ENCODE results near the gene ZNF853.
A peak's percentile ranks its signal among the peaks of the same experiment; 100 is the strongest.

The ZNF853 gene

GRCh38 chr7:6648066-6648814 lies 32.8 kb downstream of the ZNF853 start:
- H3K27ac ChIP-seq (ENCODE audit: low read depth, low read length), result no peak overlapping the region
- H3K36me3 ChIP-seq (ENCODE audit: control insufficient read depth, insufficient read depth, low read length), result peaks cover 43% of the 10 kb centered on the region
- no peaks in the 10 kb centered on the region; the same call in 1 of the 2 replicates for H3K27me3 ChIP-seq (ENCODE audit: control insufficient read depth, insufficient read depth, low read length)
- H3K4me3 ChIP-seq (ENCODE audit: low read depth, low read length), result no peak overlapping the region
- H3K9me3 ChIP-seq (ENCODE audit: control insufficient read depth, insufficient read depth, low read depth, low read length), result no peaks in the 10 kb centered on the region; the same call in 1 of the 2 replicates
- H3K4me1 ChIP-seq (ENCODE audit: control insufficient read depth, insufficient read depth, low read length), result no peaks in the 10 kb centered on the region
- H3K9ac ChIP-seq (ENCODE audit: low read length), result no peak overlapping the region

- Histone ChIP-seq H3K4me1 (ENCODE audit: control insufficient read depth, insufficient read depth, low read length) (no peaks in the 10 kb centered on the region), H3K27me3 (ENCODE audit: control insufficient read depth, insufficient read depth, low read length) (no peaks in the 10 kb centered on the region; the same call in 1 of the 2 replicates), H3K27ac (ENCODE audit: low read depth, low read length) (no peak overlapping the region), H3K9me3 (ENCODE audit: control insufficient read depth, insufficient read depth, low read depth, low read length) (no peaks in the 10 kb centered on the region; the same call in 1 of the 2 replicates), H3K9ac (ENCODE audit: low read length) (no peak overlapping the region), H3K4me3 (ENCODE audit: low read depth, low read length) (no peak overlapping the region), H3K36me3 (ENCODE audit: control insufficient read depth, insufficient read depth, low read length) (peaks cover 38% of the 10 kb centered on the region)
These were observed 33.4 kb downstream of the ZNF853 start for GRCh38 chr7:6648815-6649104.

GRCh38 chr7:6649241-6649961 lies 34.0 kb downstream of the ZNF853 start:
- Histone ChIP-seq H3K9me3 (ENCODE audit: control insufficient read depth, insufficient read depth, low read depth, low read length) (no peaks in the 10 kb centered on the region; the same call in 1 of the 2 replicates), H3K27ac (ENCODE audit: low read depth, low read length) (no peak overlapping the region), H3K36me3 (ENCODE audit: control insufficient read depth, insufficient read depth, low read length) (peaks cover 31% of the 10 kb centered on the region), H3K27me3 (ENCODE audit: control insufficient read depth, insufficient read depth, low read length) (peaks cover 6% of the 10 kb centered on the region; the same call in 1 of the 2 replicates), H3K4me3 (ENCODE audit: low read depth, low read length) (no peak overlapping the region), H3K9ac (ENCODE audit: low read length) (no peak overlapping the region), H3K4me1 (ENCODE audit: control insufficient read depth, insufficient read depth, low read length) (no peaks in the 10 kb centered on the region)

GRCh38 chr7:6650086-6650485 lies 34.7 kb downstream of the ZNF853 start:
- Histone ChIP-seq H3K4me3 (ENCODE audit: low read depth, low read length) (no peak overlapping the region), H3K27ac (ENCODE audit: low read depth, low read length) (no peak overlapping the region), H3K27me3 (ENCODE audit: control insufficient read depth, insufficient read depth, low read length) (peaks cover 12% of the 10 kb centered on the region; the same call in 1 of the 2 replicates), H3K9ac (ENCODE audit: low read length) (no peak overlapping the region), H3K9me3 (ENCODE audit: control insufficient read depth, insufficient read depth, low read depth, low read length) (no peaks in the 10 kb centered on the region; the same call in 1 of the 2 replicates), H3K36me3 (ENCODE audit: control insufficient read depth, insufficient read depth, low read length) (peaks cover 25% of the 10 kb centered on the region), H3K4me1 (ENCODE audit: control insufficient read depth, insufficient read depth, low read length) (no peaks in the 10 kb centered on the region)

GRCh38 chr7:6650521-6651011 lies 35.2 kb downstream of the ZNF853 start:
- Histone ChIP-seq H3K4me1 (ENCODE audit: control insufficient read depth, insufficient read depth, low read length) (no peaks in the 10 kb centered on the region), H3K4me3 (ENCODE audit: low read depth, low read length) (no peak overlapping the region), H3K27me3 (ENCODE audit: control insufficient read depth, insufficient read depth, low read length) (peaks cover 17% of the 10 kb centered on the region; the same call in 1 of the 2 replicates), H3K27ac (ENCODE audit: low read depth, low read length) (no peak overlapping the region), H3K36me3 (ENCODE audit: control insufficient read depth, insufficient read depth, low read length) (peaks cover 24% of the 10 kb centered on the region), H3K9ac (ENCODE audit: low read length) (no peak overlapping the region), H3K9me3 (ENCODE audit: control insufficient read depth, insufficient read depth, low read depth, low read length) (no peaks in the 10 kb centered on the region; the same call in 1 of the 2 replicates)

- Histone ChIP-seq H3K27ac (ENCODE audit: low read depth, low read length) (no peak overlapping the region), H3K9ac (ENCODE audit: low read length) (no peak overlapping the region), H3K36me3 (ENCODE audit: control insufficient read depth, insufficient read depth, low read length) (peaks cover 21% of the 10 kb centered on the region), H3K4me3 (ENCODE audit: low read depth, low read length) (no peak overlapping the region), H3K27me3 (ENCODE audit: control insufficient read depth, insufficient read depth, low read length) (peaks cover 20% of the 10 kb centered on the region; the same call in 1 of the 2 replicates), H3K9me3 (ENCODE audit: control insufficient read depth, insufficient read depth, low read depth, low read length) (no peaks in the 10 kb centered on the region; the same call in 1 of the 2 replicates), H3K4me1 (ENCODE audit: control insufficient read depth, insufficient read depth, low read length) (no peaks in the 10 kb centered on the region)
These were observed 36.5 kb downstream of the ZNF853 start for GRCh38 chr7:6651851-6652445.

GRCh38 chr7:6652446-6653011 lies 37.1 kb downstream of the ZNF853 start:
- Histone ChIP-seq H3K4me1 (ENCODE audit: control insufficient read depth, insufficient read depth, low read length) (no peaks in the 10 kb centered on the region), H3K36me3 (ENCODE audit: control insufficient read depth, insufficient read depth, low read length) (peaks cover 17% of the 10 kb centered on the region), H3K27me3 (ENCODE audit: control insufficient read depth, insufficient read depth, low read length) (peaks cover 20% of the 10 kb centered on the region; the same call in 1 of the 2 replicates), H3K27ac (ENCODE audit: low read depth, low read length) (no peak overlapping the region), H3K9me3 (ENCODE audit: control insufficient read depth, insufficient read depth, low read depth, low read length) (no peaks in the 10 kb centered on the region; the same call in 1 of the 2 replicates), H3K4me3 (ENCODE audit: low read depth, low read length) (no peak overlapping the region), H3K9ac (ENCODE audit: low read length) (no peak overlapping the region)

GRCh38 chr7:6653071-6654003 lies 37.9 kb downstream of the ZNF853 start:
- peak overlapping the region; percentile 27; the same call in 1 of the 2 replicates for H3K4me3 ChIP-seq (ENCODE audit: low read depth, low read length)
- H3K9me3 ChIP-seq (ENCODE audit: control insufficient read depth, insufficient read depth, low read depth, low read length), result no peaks in the 10 kb centered on the region; the same call in 1 of the 2 replicates
- H3K4me1 ChIP-seq (ENCODE audit: control insufficient read depth, insufficient read depth, low read length), result peaks cover under 1% of the 10 kb centered on the region; the same call in 1 of the 2 replicates
- H3K27ac ChIP-seq (ENCODE audit: low read depth, low read length), result no peak overlapping the region
- peaks cover 20% of the 10 kb centered on the region; the same call in 1 of the 2 replicates for H3K27me3 ChIP-seq (ENCODE audit: control insufficient read depth, insufficient read depth, low read length)
- peaks cover 17% of the 10 kb centered on the region for H3K36me3 ChIP-seq (ENCODE audit: control insufficient read depth, insufficient read depth, low read length)
- H3K9ac ChIP-seq (ENCODE audit: low read length), result no peak overlapping the region

- Histone ChIP-seq H3K36me3 (ENCODE audit: control insufficient read depth, insufficient read depth, low read length) (peaks cover 17% of the 10 kb centered on the region), H3K9ac (ENCODE audit: low read length) (no peak overlapping the region), H3K4me1 (ENCODE audit: control insufficient read depth, insufficient read depth, low read length) (peaks cover 9% of the 10 kb centered on the region; the same call in 1 of the 2 replicates), H3K27me3 (ENCODE audit: control insufficient read depth, insufficient read depth, low read length) (peaks cover 20% of the 10 kb centered on the region; the same call in 1 of the 2 replicates), H3K9me3 (ENCODE audit: control insufficient read depth, insufficient read depth, low read depth, low read length) (no peaks in the 10 kb centered on the region; the same call in 1 of the 2 replicates), H3K4me3 (ENCODE audit: low read depth, low read length) (peak overlapping the region; percentile 35; the same call in 1 of the 2 replicates), H3K27ac (ENCODE audit: low read depth, low read length) (no peak overlapping the region)
These were observed 38.9 kb downstream of the ZNF853 start for GRCh38 chr7:6654113-6654841.
